AG09319 (cell line): ENCODE data around the gene NDST1.

Experiments used
- DNase-seq: peaks from one replicate; pipeline ENCODE4 v3.0.0-alpha.2; 2010; ENCODE audit warnings: low read depth; ENCODE audit errors: extremely low read depth
- CTCF ChIP-seq: IDR thresholded peaks from 2 replicates; pipeline ENCODE4 v1.5.1; 2011; ENCODE audit warnings: low read depth, mild to moderate bottlenecking, inconsistent platforms, low read length, moderate library complexity

NDST1 gene

GRCh38 chr5:150604010-150604409 lies 96.1 kb downstream of the NDST1 start:
- no peak for TF ChIP-seq CTCF
- DNase-seq = no peak

GRCh38 chr5:150604894-150605440 lies 97.0 kb downstream of the NDST1 start:
- no peak for TF ChIP-seq CTCF
- DNase-seq = no peak

GRCh38 chr5:150605546-150605945 lies 97.6 kb downstream of the NDST1 start:
- DNase-seq = no peak
- no peak for TF ChIP-seq CTCF

- TF ChIP-seq CTCF = no peak
- DNase-seq = no peak
These were observed 98.5 kb downstream of the NDST1 start for GRCh38 chr5:150606476-150606875.

- TF ChIP-seq CTCF = no peak
- no peak for DNase-seq
These were observed 99.2 kb downstream of the NDST1 start for GRCh38 chr5:150607105-150607504.
